Measurements from ENCODE around the gene DPM2.

Gene DPM2

GRCh38 chr9:127961613-127962155 lies 24.0 kb upstream of the DPM2 start:
- DNase-seq (ENCODE audit: insufficient read length): no peak
- no peak for FAIRE-seq
- TF ChIP-seq TAF1 (IDR thresholded peaks at IDR 0.05; ENCODE audit: borderline replicate concordance, low read depth, low read length): no peak
- TF ChIP-seq POLR2AphosphoS5 (IDR thresholded peaks at IDR 0.05; ENCODE audit: low read depth, low read length): no peak
- no peak for TF ChIP-seq POLR2A (IDR thresholded peaks at IDR 0.05; ENCODE audit: low read depth, low read length)

DNA sequence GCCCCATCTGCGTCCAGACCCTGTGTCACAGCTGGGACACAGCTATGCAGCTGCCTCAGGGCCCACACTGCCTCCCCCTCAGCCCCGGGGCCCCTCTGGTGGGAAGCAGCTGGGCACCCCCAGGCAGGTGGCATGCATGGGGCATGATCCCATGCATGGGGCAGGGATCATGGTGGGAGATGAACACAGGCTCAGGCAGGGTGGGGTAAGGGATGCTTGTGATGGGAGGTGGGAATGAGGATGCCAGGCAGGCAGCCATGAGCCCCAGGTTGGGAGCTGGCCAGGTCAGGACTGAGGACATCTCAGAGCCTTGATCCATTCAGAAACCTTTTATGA lies 23.5 kb upstream of the DPM2 start:
- DNase-seq (ENCODE audit: insufficient read length) (no peak), FAIRE-seq (no peak)
- TF ChIP-seq POLR2AphosphoS5 (IDR thresholded peaks at IDR 0.05; ENCODE audit: low read depth, low read length) (no peak), TAF1 (IDR thresholded peaks at IDR 0.05; ENCODE audit: borderline replicate concordance, low read depth, low read length) (no peak)

GRCh38 chr9:127960410-127961154 lies 22.9 kb upstream of the DPM2 start:
- FAIRE-seq: no peak
- no peak for DNase-seq (ENCODE audit: insufficient read length)
- TF ChIP-seq TAF1 (IDR thresholded peaks at IDR 0.05; ENCODE audit: borderline replicate concordance, low read depth, low read length) (no peak), POLR2A (IDR thresholded peaks at IDR 0.05; ENCODE audit: low read depth, low read length) (no peak), POLR2AphosphoS5 (IDR thresholded peaks at IDR 0.05; ENCODE audit: low read depth, low read length) (no peak)

- TF ChIP-seq POLR2AphosphoS5 (IDR thresholded peaks at IDR 0.05; ENCODE audit: low read depth, low read length) (no peak), POLR2A (IDR thresholded peaks at IDR 0.05; ENCODE audit: low read depth, low read length) (no peak), TAF1 (IDR thresholded peaks at IDR 0.05; ENCODE audit: borderline replicate concordance, low read depth, low read length) (no peak)
- no peak for DNase-seq (ENCODE audit: insufficient read length)
These were observed 22.3 kb upstream of the DPM2 start for GRCh38 chr9:127959841-127960409.

DNA sequence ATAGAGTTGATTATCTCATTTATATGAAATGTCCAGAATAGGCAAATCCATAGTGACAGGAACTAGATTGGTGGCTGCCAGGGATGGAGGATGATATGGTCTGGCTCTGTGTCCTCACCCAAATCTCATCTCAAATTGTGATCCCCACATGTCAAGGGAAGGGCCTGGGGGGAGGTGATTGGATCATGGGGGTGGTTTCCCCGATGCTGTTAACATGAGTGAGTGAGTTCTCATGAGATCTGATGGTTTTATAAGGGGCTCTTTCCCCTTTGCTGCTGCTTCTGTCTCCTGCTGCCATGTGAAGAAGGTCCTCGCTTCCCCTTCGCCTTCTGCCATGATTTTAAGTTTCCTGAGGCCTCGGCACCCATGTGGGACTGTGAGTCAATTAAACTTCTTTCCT lies 21.7 kb upstream of the DPM2 start:
- no peak for FAIRE-seq
- TF ChIP-seq TAF1 (IDR thresholded peaks at IDR 0.05; ENCODE audit: borderline replicate concordance, low read depth, low read length) (no peak), POLR2AphosphoS5 (IDR thresholded peaks at IDR 0.05; ENCODE audit: low read depth, low read length) (no peak), POLR2A (IDR thresholded peaks at IDR 0.05; ENCODE audit: low read depth, low read length) (no peak)
- DNase-seq (ENCODE audit: insufficient read length): no peak

More at GRCh38 chr9:127959841-127960409, 22.3 kb upstream of the DPM2 start:
- no peak for FAIRE-seq

DNA sequence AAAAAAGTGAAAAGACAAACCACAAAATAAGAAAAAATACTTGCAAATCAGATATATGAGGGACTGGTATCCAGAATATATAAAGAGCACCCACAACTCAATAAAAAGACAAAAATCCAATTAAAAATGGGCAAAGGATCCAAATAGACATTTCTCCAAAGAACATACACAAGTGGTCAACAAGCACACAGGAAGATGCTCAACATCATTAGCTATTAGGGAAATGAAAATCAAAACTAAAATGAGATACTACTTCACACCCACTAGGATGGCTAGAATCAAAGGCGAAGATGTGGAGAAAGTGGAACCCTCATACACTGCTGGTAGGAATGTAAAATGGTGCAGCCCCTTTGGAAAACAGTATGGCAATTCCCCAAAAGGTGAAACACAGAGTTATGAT lies 21.1 kb upstream of the DPM2 start:
- FAIRE-seq (no peak), DNase-seq (ENCODE audit: insufficient read length) (no peak)
- TF ChIP-seq TAF1 (IDR thresholded peaks at IDR 0.05; ENCODE audit: borderline replicate concordance, low read depth, low read length) (no peak), POLR2A (IDR thresholded peaks at IDR 0.05; ENCODE audit: low read depth, low read length) (no peak), POLR2AphosphoS5 (IDR thresholded peaks at IDR 0.05; ENCODE audit: low read depth, low read length) (no peak)

- FAIRE-seq (no peak), DNase-seq (ENCODE audit: insufficient read length) (peak; percentile 84)
- TF ChIP-seq POLR2A (IDR thresholded peaks at IDR 0.05; ENCODE audit: low read depth, low read length) (no peak), POLR2AphosphoS5 (IDR thresholded peaks at IDR 0.05; ENCODE audit: low read depth, low read length) (no peak), TAF1 (IDR thresholded peaks at IDR 0.05; ENCODE audit: borderline replicate concordance, low read depth, low read length) (no peak)
These were observed 17.8 kb upstream of the DPM2 start for GRCh38 chr9:127955294-127956015.

DNA sequence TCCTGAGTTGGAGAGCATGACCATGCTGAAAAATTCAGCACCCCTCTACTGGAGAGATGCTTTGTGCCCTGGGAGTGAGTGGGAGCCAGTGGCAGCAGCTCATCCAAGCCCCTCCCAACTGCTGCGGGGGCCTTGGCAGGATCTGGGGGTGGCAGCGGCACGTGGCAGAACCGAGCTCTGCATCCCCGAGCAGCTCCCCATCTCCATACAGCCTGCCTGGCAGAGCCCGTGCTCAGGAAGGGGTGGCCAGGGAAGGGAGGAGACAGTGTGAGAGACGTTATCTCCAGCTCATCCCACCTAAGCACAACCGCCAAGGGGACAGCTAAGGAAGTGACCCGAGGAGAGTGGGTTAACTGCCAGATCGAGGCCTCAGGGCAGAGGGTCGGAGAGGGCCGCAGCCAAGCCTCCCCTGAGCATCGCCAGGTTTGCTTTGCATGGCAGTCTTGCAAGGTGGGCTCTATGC lies 17.2 kb upstream of the DPM2 start:
- no peak for FAIRE-seq
- no peak for TF ChIP-seq POLR2AphosphoS5 (IDR thresholded peaks at IDR 0.05; ENCODE audit: low read depth, low read length)
- no peak for TF ChIP-seq TAF1 (IDR thresholded peaks at IDR 0.05; ENCODE audit: borderline replicate concordance, low read depth, low read length)
- TF ChIP-seq POLR2A (IDR thresholded peaks at IDR 0.05; ENCODE audit: low read depth, low read length): no peak
- no peak for DNase-seq (ENCODE audit: insufficient read length)

DNA sequence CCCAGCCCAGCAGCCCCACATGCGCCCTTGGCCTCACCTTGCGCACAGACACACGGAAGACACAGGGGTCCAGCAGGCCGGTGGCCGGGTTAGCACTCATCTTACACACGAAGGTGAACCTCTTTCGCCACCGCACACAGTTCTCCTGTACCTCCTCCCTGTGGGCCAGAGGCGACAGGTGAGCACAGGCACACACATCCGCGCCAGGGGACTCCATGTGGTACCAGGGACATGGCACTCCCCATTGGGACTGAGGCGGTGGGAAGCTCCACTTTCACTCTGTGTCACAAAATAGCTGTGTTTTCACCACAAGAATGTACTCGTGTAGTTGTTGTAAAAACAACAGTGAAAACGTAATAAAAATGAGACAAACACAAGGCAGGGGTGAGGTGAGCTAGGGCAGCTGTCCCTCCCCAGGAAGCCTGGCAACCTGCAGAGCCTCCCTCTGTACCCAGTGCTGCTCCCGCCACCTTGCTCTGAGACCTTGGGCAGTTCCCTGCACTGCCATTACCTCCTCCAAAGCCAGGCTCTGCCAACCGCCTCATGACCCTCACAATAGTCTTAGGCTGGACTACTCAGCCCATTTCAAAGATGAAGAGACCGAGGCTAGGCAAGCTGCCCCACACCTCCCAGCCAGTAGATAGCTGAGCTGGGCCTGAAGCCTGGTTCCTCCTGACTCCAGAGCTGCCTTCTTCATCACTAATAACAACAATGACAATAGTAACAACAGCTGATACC lies 16.3 kb upstream of the DPM2 start:
- no peak for TF ChIP-seq TAF1 (IDR thresholded peaks at IDR 0.05; ENCODE audit: borderline replicate concordance, low read depth, low read length)
- no peak for TF ChIP-seq POLR2AphosphoS5 (IDR thresholded peaks at IDR 0.05; ENCODE audit: low read depth, low read length)
- no peak for TF ChIP-seq POLR2A (IDR thresholded peaks at IDR 0.05; ENCODE audit: low read depth, low read length)
- DNase-seq (ENCODE audit: insufficient read length): no peak
- no peak for FAIRE-seq

DNA sequence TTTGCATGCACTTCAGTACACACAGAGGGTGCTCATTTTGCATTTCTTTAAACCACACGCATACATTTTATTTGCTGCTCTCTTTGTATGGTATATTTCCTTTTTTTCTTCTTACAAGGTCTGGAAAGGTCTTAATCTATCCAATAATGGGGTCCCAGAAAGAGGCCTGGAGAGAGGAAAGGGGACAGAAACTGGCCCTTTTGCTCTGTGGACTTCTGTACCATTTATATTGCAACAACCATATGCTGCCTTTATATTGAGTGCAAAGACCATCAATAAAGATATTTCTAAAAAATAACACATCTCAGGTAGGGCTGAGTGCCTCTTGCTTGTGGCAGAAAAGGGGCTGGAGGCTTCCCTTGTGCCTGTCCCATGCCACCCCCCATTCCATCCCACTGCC lies 15.5 kb upstream of the DPM2 start:
- FAIRE-seq (no peak), DNase-seq (ENCODE audit: insufficient read length) (no peak)
- TF ChIP-seq POLR2AphosphoS5 (IDR thresholded peaks at IDR 0.05; ENCODE audit: low read depth, low read length) (no peak), POLR2A (IDR thresholded peaks at IDR 0.05; ENCODE audit: low read depth, low read length) (no peak), TAF1 (IDR thresholded peaks at IDR 0.05; ENCODE audit: borderline replicate concordance, low read depth, low read length) (no peak)
